ENCODE measurements around the gene TMEM239. TPM values are rescaled to one million over a fixed set of nuclear protein-coding genes. Genes with fewer than 3 reads are reported as not detected.

TMEM239 gene
- total and polyA plus RNA-seq, 2 of the 8 experiments (the other 6 are each of a cell fraction or from before 2014, with no cell fraction given): not detected

DNA sequence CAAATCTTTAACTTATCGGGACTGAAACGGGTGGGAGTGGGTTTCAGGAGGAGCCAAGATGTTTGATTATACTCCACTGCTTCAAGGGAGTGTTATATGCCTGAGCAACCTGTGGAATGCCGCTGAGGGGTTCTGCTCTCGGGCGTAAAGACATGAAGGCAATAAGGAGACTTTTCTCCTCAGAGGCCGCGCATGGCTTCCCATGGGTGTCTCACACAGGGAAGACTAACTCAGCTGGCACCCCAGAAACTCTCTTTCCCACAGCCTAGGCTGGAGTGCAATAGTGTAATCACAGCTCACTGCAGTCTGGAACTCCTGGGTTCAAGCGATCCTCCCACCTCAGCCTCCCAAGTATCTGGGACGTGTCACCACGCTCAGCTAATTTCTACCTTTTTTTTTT, 6.5 kb upstream of the TMEM239 start:
- H3K18ac ChIP-seq (ENCODE audit: extremely low read depth, low read length): no peak overlapping the region
- H4K91ac ChIP-seq (replicated peaks; ENCODE audit: insufficient read length, low read length): no peak overlapping the region
- no peak overlapping the region for H4K8ac ChIP-seq (ENCODE audit: extremely low read depth, insufficient read depth, low read length)
- FAIRE-seq (no peak), DNase-seq (ENCODE audit: low read depth in 1 of 2, low spot score in 2 of 2) (no peak)
- no peak overlapping the region for H3K4me3 ChIP-seq (ENCODE audit: extremely low read depth in 1 of 4, insufficient read depth in 2 of 4, low read depth in 3 of 4, low read length in 4 of 4)
- H3K23me2 ChIP-seq (ENCODE audit: low read depth, low read length): peaks cover 4% of the 10 kb centered on the region; the same call in 1 of the 2 replicates
- TF ChIP-seq NANOG (IDR thresholded peaks at IDR 0.05; ENCODE audit: insufficient read depth, low read depth, low read length, poor library complexity, severe bottlenecking): no peak
- no peak for TF ChIP-seq ZNF274 (IDR thresholded peaks at IDR 0.05; ENCODE audit: borderline replicate concordance, extremely low read depth, low read length)
- TF ChIP-seq GABPA (IDR thresholded peaks at IDR 0.05; ENCODE audit: borderline replicate concordance, insufficient read depth, low read length): no peak
- TF ChIP-seq POLR2AphosphoS5 (IDR thresholded peaks at IDR 0.05; ENCODE audit: low read depth, low read length): no peak
- H3K27ac ChIP-seq (ENCODE audit: low read depth, low read length): no peak overlapping the region
- H3K4ac ChIP-seq (replicated peaks; ENCODE audit: insufficient read length, low read depth, low read length): no peak overlapping the region
- H3K4me1 ChIP-seq (replicated peaks in 1 of 4; ENCODE audit: control insufficient read depth in 3 of 4, insufficient read depth in 4 of 4, low read length in 3 of 4): peaks cover 0 to 12% (median 8%) of the 10 kb centered on the region in 4 experiments; a peak in 6 of 7 replicates
- no peak overlapping the region for H3K4me2 ChIP-seq (ENCODE audit: insufficient read depth in 1 of 2, low read depth in 2 of 2, low read length in 2 of 2)
- H2BK120ac ChIP-seq (replicated peaks; ENCODE audit: low read depth, low read length): no peak overlapping the region
- no peaks in the 10 kb centered on the region for H3K79me1 ChIP-seq (ENCODE audit: low read depth, low read length)
- H2AK5ac ChIP-seq (ENCODE audit: low read depth, low read length): no peak overlapping the region
- no peak overlapping the region for H2AFZ ChIP-seq (ENCODE audit: low read length)
- 0 out of 4 replicates have a peak, but pooled peaks cover 0 to 7% of the 10 kb centered on the region in 2 experiments for H3K9me3 ChIP-seq (ENCODE audit: insufficient read depth in 2 of 2, low read depth in 1 of 2, low read length in 1 of 2)
- no peaks in the 10 kb centered on the region for H3K79me2 ChIP-seq (ENCODE audit: control insufficient read depth in 1 of 2, insufficient read depth in 2 of 2, low read length in 2 of 2)
- peaks cover 21 to 32% (median 28%) of the 10 kb centered on the region in 4 experiments for H3K27me3 ChIP-seq (replicated peaks in 1 of 4; ENCODE audit: control insufficient read depth in 3 of 4, extremely low read depth in 1 of 4, insufficient read depth in 3 of 4, low read length in 3 of 4)
- no peak overlapping the region for H2BK12ac ChIP-seq (ENCODE audit: low read depth, low read length)
- WGBS, 2 experiments (ENCODE audit: extremely low coverage in 1 of 2, insufficient coverage in 1 of 2, insufficient read length in 1 of 2, insufficient replicate concordance in 2 of 2, low coverage in 1 of 2, low lambda C conversion rate in 2 of 2, missing lambda C conversion rate in 1 of 2): 94% methylated on average over 10 of the region's 10 CpGs; no CpG with 5 or more reads in 1 of the 2 experiments
- H4K5ac ChIP-seq (ENCODE audit: insufficient read length, low read depth, low read length): no peak overlapping the region
- ChIA-PET CTCF (ENCODE audit: partially characterized antibody) (interaction anchor here (0.6 to 3.5 kb wide), 2 partner anchors 9 to 43 kb away, joined by 3 to 9 read pairs; no protein-coding TSS in a partner anchor), POLR2A (ENCODE audit: partially characterized antibody) (no interaction called here)
- no peak overlapping the region for H3K14ac ChIP-seq (ENCODE audit: insufficient read length)
- no peak overlapping the region for H3K56ac ChIP-seq (replicated peaks; ENCODE audit: insufficient read length, low read depth, low read length)
- H2BK15ac ChIP-seq (ENCODE audit: low read length): no peak overlapping the region
- H3K23ac ChIP-seq (ENCODE audit: insufficient read length): no peak overlapping the region
- peaks cover 0 to 2% of the 10 kb centered on the region in 2 experiments for H4K20me1 ChIP-seq (replicated peaks in 1 of 2; ENCODE audit: control insufficient read depth in 1 of 2, insufficient read depth in 2 of 2, low read length in 2 of 2)
- no peak overlapping the region for H2BK5ac ChIP-seq (ENCODE audit: low read depth, low read length)
- no peak overlapping the region for H3K9ac ChIP-seq (replicated peaks in 1 of 4; ENCODE audit: extremely low read depth in 1 of 4, low read depth in 3 of 4, low read length in 3 of 4)
- H3K36me3 ChIP-seq (ENCODE audit: control insufficient read depth in 2 of 4, insufficient read depth in 4 of 4, low read length in 3 of 4): no peaks in the 10 kb centered on the region
- no peak overlapping the region for H2BK20ac ChIP-seq (ENCODE audit: low read length)

Measured in H1 (cell line).